HG03469 (cell line): ENCODE results near the gene FAM174C.

Source experiments
- ATAC-seq: cut with Tn5 transposase; IDR thresholded peaks from one replicate; pipeline ENCODE4 v1.9.1; 2021; ENCODE audit warnings: mild to moderate bottlenecking, moderate library complexity, moderate number of reproducible peaks; ENCODE audit not compliant: unreplicated experiment

The FAM174C gene

DNA sequence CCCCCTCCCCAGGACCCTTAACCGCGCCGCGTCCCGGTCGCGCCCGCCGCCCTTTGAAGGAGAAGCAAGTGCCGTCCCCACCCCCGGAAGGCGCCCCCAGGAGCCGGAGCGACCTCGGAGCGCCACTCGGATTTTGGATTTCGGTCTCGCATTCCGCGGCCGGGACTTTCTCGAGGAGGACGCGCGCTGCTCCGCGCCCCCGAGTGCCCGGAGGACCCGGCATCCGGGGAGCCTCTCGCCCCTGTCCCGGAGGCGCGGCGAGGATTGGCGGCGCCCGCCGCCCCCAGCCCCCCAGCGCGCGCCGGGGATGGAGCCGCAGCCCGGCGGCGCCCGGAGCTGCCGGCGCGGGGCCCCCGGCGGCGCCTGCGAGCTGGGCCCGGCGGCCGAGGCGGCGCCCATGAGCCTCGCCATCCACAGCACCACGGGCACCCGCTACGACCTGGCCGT is 25.3 kb upstream of the FAM174C start:
- no peak for ATAC-seq

DNA sequence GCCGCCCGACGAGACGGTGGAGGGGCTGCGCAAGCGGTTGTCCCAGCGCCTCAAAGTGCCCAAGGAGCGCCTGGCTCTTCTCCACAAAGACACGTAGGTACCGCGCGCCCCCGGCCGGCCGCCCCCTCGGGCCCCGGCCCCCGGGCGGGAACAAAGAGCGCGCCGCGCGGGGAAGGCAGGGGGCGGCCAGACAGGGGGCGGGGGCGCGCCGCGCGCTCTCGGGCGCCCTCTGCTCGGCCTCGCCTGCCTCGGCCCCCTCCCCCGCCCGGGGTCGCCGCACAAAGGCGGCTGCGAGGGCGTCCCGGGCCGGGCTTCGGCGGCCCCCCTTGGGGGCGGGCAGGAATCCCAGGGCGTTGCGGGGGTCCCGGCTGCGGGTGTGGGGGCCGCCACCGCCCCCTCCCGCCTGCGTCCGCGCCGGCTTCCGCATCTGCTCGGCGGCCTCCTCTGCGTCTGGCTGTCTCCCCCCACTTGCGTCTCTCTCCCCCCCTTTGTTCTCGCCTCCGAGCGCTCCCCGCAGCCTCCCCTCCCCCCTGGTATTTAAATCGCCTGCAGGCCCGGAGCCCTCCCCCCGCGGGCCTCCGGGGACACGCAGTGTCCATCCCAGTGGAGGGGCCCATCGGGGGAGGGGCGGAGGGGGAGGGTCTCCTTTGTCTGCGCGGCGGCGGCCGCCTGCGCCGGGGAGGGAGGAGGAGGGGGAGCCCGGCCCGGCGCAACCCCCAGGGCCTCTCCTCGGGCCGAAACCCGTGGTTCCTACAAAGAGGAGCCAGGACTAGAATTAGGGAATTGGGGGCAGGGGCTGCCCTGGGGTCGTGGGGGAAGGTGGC is 24.7 kb upstream of the FAM174C start:
- ATAC-seq = no peak

DNA sequence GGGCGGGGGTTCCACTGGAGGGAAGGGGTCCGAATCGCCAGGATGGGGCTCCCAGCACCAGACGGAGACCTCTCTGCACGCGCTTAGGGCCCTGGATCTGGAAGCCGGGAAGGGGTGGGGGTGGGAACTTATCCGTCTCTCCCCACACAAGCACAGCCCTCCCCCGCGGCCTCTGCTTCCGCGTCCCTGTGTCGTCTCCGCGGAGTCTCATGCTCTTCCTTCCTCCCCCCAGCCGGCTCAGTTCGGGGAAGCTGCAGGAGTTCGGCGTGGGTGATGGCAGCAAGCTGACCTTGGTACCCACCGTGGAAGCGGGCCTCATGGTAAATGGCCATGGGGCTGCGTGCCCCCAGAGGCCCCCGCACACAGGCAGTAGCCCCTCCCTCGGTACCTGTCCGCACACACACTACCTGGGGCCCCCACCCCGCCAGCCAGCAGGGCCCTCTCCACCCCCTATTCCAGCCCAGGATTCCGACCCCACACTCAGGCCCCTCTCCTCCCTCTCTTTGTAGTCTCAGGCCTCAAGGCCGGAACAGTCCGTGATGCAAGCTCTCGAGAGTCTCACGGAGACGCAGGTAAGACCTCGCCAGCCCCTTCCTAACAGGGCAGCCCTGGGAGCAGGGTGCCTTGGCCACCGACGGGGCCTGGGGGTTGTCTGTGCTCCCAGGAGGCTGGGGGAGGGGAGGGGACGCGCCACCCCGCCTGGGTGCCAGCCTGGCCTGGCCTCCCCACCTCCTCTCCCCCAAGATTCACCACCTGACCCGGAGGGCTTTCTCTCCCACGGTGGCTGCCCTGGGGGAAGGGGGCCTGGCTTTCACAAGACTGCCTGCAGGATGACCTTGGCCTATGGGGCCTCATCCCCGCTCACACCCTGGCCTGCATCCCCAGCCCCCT is 23.8 kb upstream of the FAM174C start:
- no peak for ATAC-seq

DNA sequence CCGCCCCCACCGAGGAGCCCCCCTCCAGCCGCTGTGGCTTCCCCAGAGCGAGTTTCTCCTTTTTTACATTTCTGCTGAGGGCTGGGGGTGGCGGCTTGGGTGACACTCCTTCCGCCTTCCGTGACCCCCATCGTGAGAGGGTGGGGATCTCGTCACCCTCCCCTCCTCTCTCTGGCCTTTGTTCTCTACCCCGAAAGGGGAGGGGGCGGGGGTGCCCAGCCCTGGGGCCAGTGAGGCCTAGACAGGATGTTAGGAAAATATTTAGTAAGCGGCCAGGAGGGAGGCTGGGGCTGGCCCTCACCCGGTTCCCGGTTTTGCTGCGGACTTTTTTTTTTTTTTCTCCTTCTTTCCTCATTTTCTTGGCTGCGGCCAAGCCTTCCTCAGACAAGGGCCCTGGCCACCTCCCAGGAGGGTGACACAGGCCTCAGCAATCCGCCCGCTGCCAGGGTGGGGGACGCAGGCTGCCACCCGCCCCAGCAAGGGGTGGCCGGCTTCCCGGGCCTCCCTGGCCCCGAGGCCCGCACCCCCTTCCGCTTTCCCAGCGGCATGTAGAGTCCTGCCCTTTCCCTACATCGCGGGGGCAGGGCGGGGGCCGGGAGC is 23.0 kb upstream of the FAM174C start:
- ATAC-seq = no peak

DNA sequence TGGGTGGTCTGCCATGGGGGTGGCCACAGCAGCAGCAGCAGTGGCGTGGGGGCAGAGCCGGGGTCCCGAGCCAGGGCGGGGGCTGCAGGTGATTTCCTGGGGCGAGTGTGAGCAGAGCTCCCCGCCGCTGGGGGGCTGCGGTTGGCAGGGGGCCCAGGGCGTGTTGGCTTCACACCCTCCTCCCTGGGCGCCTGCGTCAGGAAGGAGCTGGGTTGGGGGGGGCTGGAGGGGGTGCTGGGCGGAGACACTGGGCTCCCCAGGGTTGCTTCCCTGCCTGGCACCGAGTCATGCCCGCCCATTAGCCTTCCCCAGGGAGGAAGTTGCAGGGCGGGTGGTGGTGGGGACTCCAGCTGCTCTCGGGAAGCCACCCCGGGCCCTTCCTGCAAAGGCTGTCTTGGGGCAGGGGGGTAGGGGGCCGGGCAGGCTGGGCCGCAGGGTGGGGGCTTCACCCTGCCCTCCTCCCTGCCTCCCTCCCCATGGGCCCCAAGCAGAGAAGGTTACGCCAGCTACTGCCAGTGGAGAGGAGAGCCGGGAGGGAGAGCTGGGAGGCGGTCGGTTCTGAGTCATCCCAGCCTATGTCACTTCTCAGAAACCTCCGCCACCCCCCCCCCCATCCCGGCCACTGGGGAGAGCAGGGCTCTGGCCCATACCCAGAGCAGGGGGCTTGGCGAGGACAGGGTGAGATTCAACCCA is 22.4 kb upstream of the FAM174C start:
- ATAC-seq = no peak

DNA sequence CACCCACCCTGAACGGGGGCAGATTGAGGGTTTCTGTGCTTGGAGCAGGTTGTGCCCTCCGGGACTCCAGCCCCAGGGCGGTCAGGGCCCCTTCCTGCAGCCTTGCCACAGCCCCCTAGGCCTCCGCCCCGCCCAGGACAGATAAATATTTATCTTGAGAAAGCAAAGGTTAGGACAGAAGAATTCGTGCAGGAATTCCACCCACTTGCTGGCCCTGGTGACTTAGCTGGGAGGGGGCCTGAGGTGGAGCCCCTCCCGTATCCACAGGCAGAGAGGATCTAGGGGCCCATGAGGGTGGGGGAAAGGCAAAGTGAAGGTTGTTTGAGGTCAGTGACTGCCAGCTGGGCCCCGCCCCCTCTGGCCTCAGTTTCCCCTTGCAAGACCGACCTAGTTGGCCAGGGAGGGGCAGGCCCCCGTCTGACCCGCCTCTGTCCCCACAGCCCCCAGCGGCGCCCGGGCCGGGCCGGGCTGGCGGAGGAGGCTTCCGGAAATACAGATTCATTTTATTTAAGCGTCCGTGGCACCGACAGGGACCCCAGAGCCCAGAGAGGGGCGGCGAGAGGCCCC is 21.7 kb upstream of the FAM174C start:
- ATAC-seq = no peak

DNA sequence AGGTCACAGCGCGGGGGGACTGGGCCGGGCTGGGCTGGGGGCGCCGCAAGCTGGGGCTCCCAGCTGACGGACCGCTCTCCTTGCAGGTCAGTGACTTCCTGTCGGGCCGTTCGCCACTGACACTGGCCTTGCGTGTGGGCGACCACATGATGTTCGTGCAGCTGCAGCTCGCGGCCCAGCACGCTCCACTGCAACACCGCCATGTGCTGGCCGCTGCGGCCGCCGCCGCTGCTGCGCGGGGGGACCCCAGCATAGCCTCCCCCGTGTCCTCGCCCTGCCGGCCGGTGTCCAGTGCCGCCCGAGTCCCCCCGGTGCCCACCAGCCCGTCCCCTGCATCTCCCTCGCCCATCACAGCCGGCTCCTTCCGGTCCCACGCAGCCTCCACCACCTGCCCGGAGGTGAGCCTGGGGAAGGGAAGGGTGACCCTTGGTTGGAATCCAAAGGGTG is 21.2 kb upstream of the FAM174C start:
- no peak for ATAC-seq

DNA sequence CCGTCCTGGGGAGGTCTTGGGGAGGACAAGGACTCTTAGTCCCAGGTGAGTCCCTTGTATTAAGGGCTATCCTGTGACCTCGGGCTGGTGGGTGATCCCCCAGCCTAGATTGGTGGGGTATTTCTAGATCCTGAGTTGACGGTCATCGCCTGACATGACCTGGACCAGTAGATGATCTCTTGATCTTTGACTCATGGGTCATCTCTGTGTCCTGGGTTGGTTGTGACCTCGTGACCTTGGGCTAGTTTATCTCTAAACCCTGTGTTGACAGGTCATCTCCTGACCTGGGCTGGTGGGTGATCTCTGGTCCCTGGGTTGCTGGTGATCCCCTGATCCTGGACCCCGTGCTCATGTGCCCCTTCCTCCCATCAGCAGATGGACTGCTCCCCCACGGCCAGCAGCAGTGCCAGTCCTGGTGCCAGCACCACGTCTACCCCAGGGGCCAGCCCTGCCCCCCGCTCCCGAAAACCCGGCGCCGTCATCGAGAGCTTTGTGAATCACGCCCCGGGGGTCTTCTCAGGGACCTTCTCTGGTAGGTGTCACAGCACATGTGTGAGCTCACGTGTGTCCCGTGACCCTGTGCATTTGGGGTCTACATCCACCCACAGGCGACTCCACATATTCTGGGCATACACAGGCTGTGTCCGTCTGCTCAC is 20.7 kb upstream of the FAM174C start:
- no peak for ATAC-seq

DNA sequence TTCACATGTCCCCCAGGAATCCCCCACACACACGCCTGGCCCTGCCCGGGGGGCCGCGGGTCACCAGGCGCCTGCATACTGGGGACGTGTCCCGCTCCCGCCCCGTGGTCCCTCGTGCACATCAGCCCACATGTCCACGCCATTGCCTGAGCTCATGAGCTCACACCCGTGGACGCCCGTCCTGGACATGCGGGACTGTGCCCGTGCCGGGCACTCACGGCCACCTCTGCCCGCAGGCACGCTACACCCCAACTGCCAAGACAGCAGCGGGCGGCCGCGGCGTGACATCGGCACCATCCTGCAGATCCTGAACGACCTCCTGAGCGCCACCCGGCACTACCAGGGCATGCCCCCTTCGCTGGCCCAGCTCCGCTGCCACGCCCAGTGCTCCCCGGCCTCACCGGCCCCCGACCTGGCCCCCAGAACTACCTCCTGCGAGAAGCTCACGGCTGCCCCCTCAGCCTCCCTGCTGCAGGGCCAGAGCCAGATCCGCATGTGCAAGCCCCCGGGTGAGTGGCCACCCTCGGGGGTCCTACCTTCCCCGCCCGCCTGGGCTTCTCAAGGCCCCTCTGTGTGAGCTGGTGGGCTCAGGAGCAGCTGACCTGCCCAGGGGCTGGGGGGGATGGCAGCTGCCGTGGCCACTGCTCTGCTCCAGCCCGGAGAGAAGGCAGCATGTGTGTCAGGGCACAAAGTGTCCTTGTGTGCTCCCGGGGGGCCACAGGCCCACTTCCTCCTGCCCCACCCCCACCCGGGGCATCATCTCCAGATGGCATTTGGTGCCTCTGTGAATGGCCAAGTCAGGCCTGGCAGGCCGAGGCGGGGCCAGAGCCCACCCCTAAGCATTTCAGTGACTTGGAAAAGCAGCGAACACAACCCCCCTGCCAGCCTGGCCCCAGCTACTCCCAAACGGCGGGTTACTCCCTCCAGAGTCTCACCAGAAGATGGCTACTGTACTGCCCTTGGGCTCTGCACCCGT is 19.9 kb upstream of the FAM174C start:
- ATAC-seq = no peak

DNA sequence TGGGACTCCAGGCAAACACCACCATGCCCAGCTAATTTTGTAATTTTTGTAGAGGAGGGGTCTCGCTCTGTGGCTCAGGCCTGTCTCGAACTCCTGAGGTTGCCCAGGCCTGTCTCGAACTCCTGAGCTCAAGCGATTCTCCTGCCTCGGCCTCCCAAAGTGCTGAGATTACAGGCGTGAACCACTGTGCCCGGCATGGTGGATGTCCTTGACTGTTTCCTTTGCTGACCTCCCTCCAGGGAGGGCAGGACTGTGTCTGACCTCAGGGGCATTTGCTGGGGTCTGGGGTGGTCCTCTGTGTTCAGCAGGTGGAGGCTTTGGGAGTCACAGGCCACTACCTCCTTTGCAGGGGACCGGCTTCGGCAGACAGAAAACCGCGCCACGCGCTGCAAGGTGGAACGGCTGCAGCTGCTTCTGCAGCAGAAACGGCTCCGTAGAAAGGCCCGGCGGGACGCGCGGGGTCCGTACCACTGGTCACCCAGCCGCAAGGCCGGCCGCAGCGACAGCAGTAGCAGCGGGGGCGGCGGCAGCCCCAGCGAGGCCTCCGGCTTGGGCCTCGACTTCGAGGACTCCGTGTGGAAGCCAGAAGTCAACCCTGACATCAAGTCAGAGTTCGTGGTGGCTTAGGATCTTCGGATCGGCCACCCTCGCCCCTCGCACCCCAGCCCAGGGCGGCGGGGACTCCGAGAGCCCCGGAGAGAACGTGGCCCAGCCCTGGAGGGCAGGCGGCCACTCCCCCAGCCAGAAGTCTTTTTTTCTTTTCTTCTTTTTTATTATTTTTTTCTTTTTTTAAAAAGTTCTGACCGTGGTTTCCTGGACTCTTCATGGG is 18.5 kb upstream of the FAM174C start:
- ATAC-seq = no peak

DNA sequence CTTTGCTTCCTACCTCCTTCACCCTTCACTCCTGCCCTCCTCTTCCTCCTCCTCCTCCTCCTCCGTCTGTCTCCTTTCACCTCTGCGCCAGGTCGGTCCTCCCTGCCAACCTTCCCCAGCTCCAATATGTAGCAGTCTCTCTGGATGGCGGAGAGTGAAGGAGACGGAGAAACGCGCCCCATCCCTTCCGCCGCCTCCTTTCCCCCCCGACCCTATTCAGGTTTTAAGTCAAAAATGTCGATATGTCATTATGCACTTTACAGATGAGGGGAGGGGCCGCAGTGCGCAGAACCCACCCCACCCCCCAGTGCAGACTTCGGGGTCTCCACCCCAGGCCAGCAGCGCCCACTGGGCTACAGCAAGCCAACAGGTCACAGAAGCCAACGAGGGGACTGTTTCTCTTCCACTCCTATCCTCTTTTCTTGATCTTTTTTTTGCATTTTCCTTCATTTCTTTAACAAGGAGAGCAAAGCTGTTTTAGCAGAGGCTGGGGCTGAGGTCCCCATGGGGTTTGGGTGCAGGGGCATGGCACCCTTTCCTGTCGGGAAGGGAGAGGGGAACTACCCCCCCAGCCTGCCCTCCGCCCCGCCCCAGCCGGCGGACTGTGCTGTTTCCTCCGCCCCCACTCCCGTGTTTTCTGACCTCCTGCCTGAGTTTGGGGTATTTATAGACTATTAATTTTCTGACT is 17.7 kb upstream of the FAM174C start:
- no peak for ATAC-seq

DNA sequence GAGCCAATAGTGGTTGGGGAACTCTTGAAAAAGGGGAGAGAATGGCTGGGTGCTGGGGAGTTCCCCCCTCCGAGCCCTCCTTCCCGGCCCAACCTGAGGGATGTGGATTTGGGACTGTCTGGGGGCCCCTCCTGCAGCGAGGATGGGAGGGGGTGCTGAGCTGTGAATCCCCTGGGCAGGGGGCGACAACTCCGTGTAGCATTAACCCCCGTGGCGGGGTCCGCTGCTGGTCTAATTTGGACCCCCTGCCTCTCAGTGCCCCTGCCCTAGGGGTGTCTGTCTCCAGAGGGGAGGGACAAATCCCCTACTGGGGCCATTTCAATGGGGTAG is 17.2 kb upstream of the FAM174C start:
- ATAC-seq = no peak

DNA sequence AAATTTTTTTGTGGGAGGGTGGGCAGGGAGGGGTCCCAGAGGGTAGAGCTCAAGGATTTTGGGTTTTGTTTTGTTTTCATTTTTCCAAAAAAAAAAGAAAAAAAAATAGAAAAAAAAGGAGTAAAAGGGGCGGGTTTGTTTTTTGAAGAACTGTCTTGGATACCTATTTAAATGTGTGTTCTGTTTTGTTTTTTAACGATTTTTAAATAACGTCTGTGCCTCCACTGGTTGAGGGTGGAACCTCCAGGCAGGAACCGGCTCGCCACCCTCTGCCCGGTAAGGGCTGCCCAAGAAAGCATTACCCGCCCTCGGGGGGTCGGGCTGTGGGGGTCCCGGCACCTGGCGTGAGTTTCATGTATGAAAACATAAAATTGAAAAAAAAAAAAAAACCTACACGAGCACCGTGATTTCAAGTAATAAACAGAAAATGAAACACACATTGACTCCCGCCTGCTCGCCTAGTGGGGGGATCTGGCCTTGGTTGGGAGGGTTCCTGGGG is 16.6 kb upstream of the FAM174C start:
- no peak for ATAC-seq

DNA sequence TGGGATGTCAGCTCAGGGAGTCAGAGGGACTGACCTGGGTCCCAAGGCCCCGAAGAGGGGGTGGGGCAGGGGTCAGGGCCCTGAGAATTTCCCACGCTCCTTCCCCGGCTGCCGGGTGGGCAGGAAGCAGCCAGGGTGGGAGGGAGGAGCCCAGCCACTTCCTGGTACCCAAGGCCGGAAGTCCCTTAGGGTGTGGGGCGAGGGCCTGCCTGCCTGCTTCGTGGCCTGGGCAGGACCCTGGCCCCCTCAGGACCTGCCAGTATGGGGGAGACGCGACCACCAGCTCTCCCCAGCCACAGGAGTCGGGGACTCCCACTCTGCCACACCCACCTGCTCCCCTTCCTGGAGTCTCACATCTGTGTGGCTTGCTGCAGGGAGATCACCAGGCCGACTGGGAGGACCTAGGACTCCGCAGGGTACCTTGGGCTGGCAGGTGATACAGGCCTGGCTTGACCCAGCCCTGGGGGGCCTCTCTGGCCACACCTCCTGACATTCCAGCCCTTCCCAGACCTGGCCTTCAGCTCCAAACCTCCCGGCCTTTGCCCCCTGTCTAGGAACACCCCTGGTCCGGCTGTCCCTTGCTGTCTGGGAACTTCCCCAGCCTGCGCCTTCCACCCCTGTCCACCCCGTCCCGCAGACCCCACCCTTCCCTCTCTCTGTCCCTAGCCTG is 16.0 kb upstream of the FAM174C start:
- ATAC-seq = no peak

DNA sequence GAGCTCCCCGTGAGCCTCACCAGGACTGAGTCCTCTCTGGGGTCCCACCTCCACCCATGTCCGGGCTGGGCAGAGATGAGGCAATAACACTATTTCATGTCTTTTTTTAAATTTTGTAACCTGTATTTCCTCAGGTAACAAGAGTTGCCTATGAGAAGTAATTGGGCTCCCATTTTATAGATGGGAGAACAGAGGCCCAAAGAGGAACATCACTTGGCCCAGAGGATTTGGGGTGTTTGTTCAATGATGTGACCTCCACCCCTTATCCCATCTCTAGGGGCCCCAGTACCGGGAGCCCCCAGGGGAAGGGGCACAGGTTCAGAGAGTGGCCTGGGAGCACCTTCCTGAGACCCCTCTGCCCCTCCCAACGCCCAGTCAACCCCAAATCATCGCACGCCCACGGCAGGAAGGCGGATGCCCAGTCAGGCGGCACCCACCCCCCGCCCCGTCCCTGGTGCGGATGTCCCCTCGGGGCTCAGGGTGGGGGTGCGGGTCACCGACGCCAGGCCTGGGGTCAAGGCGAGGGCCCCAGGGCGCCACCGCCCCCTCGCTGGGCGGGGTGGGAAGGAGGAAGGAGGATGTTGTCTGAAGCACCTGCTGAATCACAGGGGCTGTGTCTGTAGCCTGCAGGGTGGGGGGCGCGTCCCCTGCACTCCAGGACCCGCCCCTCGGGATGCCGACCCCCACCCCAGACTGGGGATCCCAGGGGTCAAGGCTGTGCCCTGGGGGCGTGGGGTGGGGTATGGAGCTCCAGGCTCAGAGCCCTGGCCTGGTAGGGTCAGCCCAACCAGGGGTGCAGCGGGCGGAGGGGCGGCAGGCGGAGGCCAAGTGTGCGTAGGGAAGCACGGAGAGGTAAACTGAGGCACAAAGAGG is 15.2 kb upstream of the FAM174C start:
- peak; percentile 0 for ATAC-seq
